ENCODE results near the gene KBTBD12.

KBTBD12 gene

GRCh38 chr3:127938800-127939199, 23.8 kb downstream of the KBTBD12 start:
- DNase-seq (ENCODE audit: insufficient read length, low spot score) (no peak), FAIRE-seq (no peak)
- no peak for TF ChIP-seq TAF1 (IDR thresholded peaks at IDR 0.05; ENCODE audit: low read depth, low read length)
- no peak for TF ChIP-seq POLR2A (IDR thresholded peaks at IDR 0.05; ENCODE audit: low read depth, low read length)
- no peak for TF ChIP-seq SPI1 (IDR thresholded peaks at IDR 0.05; ENCODE audit: low read depth, low read length)
- no peak for TF ChIP-seq POLR2AphosphoS5 (IDR thresholded peaks at IDR 0.05; ENCODE audit: low read depth, low read length)
- no peak for TF ChIP-seq PAX5 (IDR thresholded peaks at IDR 0.05; ENCODE audit: insufficient read depth, low read length, severe bottlenecking)
- TF ChIP-seq POU2F2 (IDR thresholded peaks at IDR 0.05; ENCODE audit: low read depth, low read length) = no peak

GRCh38 chr3:127940116-127940515, 25.1 kb downstream of the KBTBD12 start:
- FAIRE-seq (no peak), DNase-seq (ENCODE audit: insufficient read length, low spot score) (no peak)
- TF ChIP-seq PAX5 (IDR thresholded peaks at IDR 0.05; ENCODE audit: insufficient read depth, low read length, severe bottlenecking) = no peak
- no peak for TF ChIP-seq POLR2A (IDR thresholded peaks at IDR 0.05; ENCODE audit: low read depth, low read length)
- TF ChIP-seq SPI1 (IDR thresholded peaks at IDR 0.05; ENCODE audit: low read depth, low read length) = no peak
- no peak for TF ChIP-seq TAF1 (IDR thresholded peaks at IDR 0.05; ENCODE audit: low read depth, low read length)

- no peak for TF ChIP-seq POLR2A (IDR thresholded peaks at IDR 0.05; ENCODE audit: low read depth, low read length)
- TF ChIP-seq POU2F2 (IDR thresholded peaks at IDR 0.05; ENCODE audit: low read depth, low read length) = no peak
- TF ChIP-seq TAF1 (IDR thresholded peaks at IDR 0.05; ENCODE audit: low read depth, low read length) = no peak
- TF ChIP-seq SPI1 (IDR thresholded peaks at IDR 0.05; ENCODE audit: low read depth, low read length) = no peak
- no peak for TF ChIP-seq PAX5 (IDR thresholded peaks at IDR 0.05; ENCODE audit: insufficient read depth, low read length, severe bottlenecking)
- no peak for TF ChIP-seq POLR2AphosphoS5 (IDR thresholded peaks at IDR 0.05; ENCODE audit: low read depth, low read length)
- FAIRE-seq = no peak
- no peak for DNase-seq (ENCODE audit: insufficient read length, low spot score)
Observed at GRCh38 chr3:127942613-127943012, 27.6 kb downstream of the KBTBD12 start.

- no peak for DNase-seq (ENCODE audit: insufficient read length, low spot score)
- TF ChIP-seq POLR2A (IDR thresholded peaks at IDR 0.05; ENCODE audit: low read depth, low read length) = no peak
- TF ChIP-seq POLR2AphosphoS5 (IDR thresholded peaks at IDR 0.05; ENCODE audit: low read depth, low read length) = no peak
- TF ChIP-seq TAF1 (IDR thresholded peaks at IDR 0.05; ENCODE audit: low read depth, low read length) = no peak
- no peak for TF ChIP-seq POU2F2 (IDR thresholded peaks at IDR 0.05; ENCODE audit: low read depth, low read length)
- no peak for TF ChIP-seq SPI1 (IDR thresholded peaks at IDR 0.05; ENCODE audit: low read depth, low read length)
- TF ChIP-seq PAX5 (IDR thresholded peaks at IDR 0.05; ENCODE audit: insufficient read depth, low read length, severe bottlenecking) = no peak
- no peak for FAIRE-seq
Observed at GRCh38 chr3:127948211-127948610, 33.2 kb downstream of the KBTBD12 start.

GRCh38 chr3:127949446-127950055, 34.5 kb downstream of the KBTBD12 start:
- FAIRE-seq (no peak), DNase-seq (ENCODE audit: insufficient read length, low spot score) (no peak)
- TF ChIP-seq TAF1 (IDR thresholded peaks at IDR 0.05; ENCODE audit: low read depth, low read length) (no peak), SPI1 (IDR thresholded peaks at IDR 0.05; ENCODE audit: low read depth, low read length) (no peak), POLR2A (IDR thresholded peaks at IDR 0.05; ENCODE audit: low read depth, low read length) (no peak), POLR2AphosphoS5 (IDR thresholded peaks at IDR 0.05; ENCODE audit: low read depth, low read length) (no peak), PAX5 (IDR thresholded peaks at IDR 0.05; ENCODE audit: insufficient read depth, low read length, severe bottlenecking) (no peak), POU2F2 (IDR thresholded peaks at IDR 0.05; ENCODE audit: low read depth, low read length) (no peak)

- TF ChIP-seq TAF1 (IDR thresholded peaks at IDR 0.05; ENCODE audit: low read depth, low read length) (no peak), PAX5 (IDR thresholded peaks at IDR 0.05; ENCODE audit: insufficient read depth, low read length, severe bottlenecking) (no peak), POLR2A (IDR thresholded peaks at IDR 0.05; ENCODE audit: low read depth, low read length) (no peak), SPI1 (IDR thresholded peaks at IDR 0.05; ENCODE audit: low read depth, low read length) (no peak), POLR2AphosphoS5 (IDR thresholded peaks at IDR 0.05; ENCODE audit: low read depth, low read length) (no peak), POU2F2 (IDR thresholded peaks at IDR 0.05; ENCODE audit: low read depth, low read length) (no peak)
- no peak for FAIRE-seq
- DNase-seq (ENCODE audit: insufficient read length, low spot score) = no peak
Observed at GRCh38 chr3:127951276-127951675, 36.2 kb downstream of the KBTBD12 start.

- no peak for TF ChIP-seq POLR2A (IDR thresholded peaks at IDR 0.05; ENCODE audit: low read depth, low read length)
- TF ChIP-seq SPI1 (IDR thresholded peaks at IDR 0.05; ENCODE audit: low read depth, low read length) = no peak
- no peak for TF ChIP-seq POU2F2 (IDR thresholded peaks at IDR 0.05; ENCODE audit: low read depth, low read length)
- DNase-seq (ENCODE audit: insufficient read length, low spot score) = no peak
- FAIRE-seq = no peak
Observed at GRCh38 chr3:127953091-127954035, 38.3 kb downstream of the KBTBD12 start.

- no peak for TF ChIP-seq POU2F2 (IDR thresholded peaks at IDR 0.05; ENCODE audit: low read depth, low read length)
- TF ChIP-seq TAF1 (IDR thresholded peaks at IDR 0.05; ENCODE audit: low read depth, low read length) = no peak
- no peak for TF ChIP-seq SPI1 (IDR thresholded peaks at IDR 0.05; ENCODE audit: low read depth, low read length)
- no peak for TF ChIP-seq PAX5 (IDR thresholded peaks at IDR 0.05; ENCODE audit: insufficient read depth, low read length, severe bottlenecking)
- TF ChIP-seq POLR2AphosphoS5 (IDR thresholded peaks at IDR 0.05; ENCODE audit: low read depth, low read length) = no peak
- TF ChIP-seq POLR2A (IDR thresholded peaks at IDR 0.05; ENCODE audit: low read depth, low read length) = no peak
- DNase-seq (ENCODE audit: insufficient read length, low spot score) = no peak
- no peak for FAIRE-seq
Observed at GRCh38 chr3:127954640-127955039, 39.6 kb downstream of the KBTBD12 start.

- TF ChIP-seq PAX5 (IDR thresholded peaks at IDR 0.05; ENCODE audit: insufficient read depth, low read length, severe bottlenecking) = no peak
- TF ChIP-seq SPI1 (IDR thresholded peaks at IDR 0.05; ENCODE audit: low read depth, low read length) = no peak
- no peak for TF ChIP-seq POLR2AphosphoS5 (IDR thresholded peaks at IDR 0.05; ENCODE audit: low read depth, low read length)
- DNase-seq (ENCODE audit: insufficient read length, low spot score) = no peak
- no peak for FAIRE-seq
Observed at GRCh38 chr3:127955728-127956127, 40.7 kb downstream of the KBTBD12 start.

Data from GM12891 (cell line).